GM23248 (cell line): ENCODE measurements around the gene KIF1A.

ENCODE experiments used
- EZH2 ChIP-seq: fragments of 200-600 bp; sonication (generic); IDR thresholded peaks from 2 replicates; pipeline ENCODE4 v1.6.1; 2018; ENCODE audit warnings: antibody characterized with exemption, mild to moderate bottlenecking; ENCODE audit not compliant: insufficient read depth, poor library complexity, severe bottlenecking
- EZH2phosphoT487 ChIP-seq: fragments of 200-600 bp; sonication (generic); IDR thresholded peaks from 2 replicates; pipeline ENCODE4 v1.6.1; 2018; ENCODE audit warnings: antibody characterized with exemption, moderate library complexity, mild to moderate bottlenecking, low read depth; ENCODE audit not compliant: insufficient read depth

- no peak for TF ChIP-seq EZH2
- TF ChIP-seq EZH2phosphoT487: no peak
Observed at GRCh38 chr2:240749516-240749915, 70.5 kb downstream of the KIF1A start.
